Glutamatergic neuron (in vitro differentiated cells): Measurements from ENCODE around the gene FBXO3. TPM values are rescaled to one million over a fixed set of nuclear protein-coding genes. Genes with fewer than 3 reads are reported as not detected.

ENCODE experiments used
- total RNA-seq: library from RNA; stranded (reverse); fragmentation: NEBNext Ultra II Directional; extraction: Animal tissue kit (Norgen Biotek cat#: 25700); gene quantifications from one replicate; pipeline ENCODE4 v1.2.1, GENCODE V29; 2021; ENCODE audit not compliant: unreplicated experiment

FBXO3 gene
- total RNA-seq, 1 donor from 2014 or later, result 30.5 TPM

Other genes with a start within 250 kb of the FBXO3 start
- not detected for gene C11orf91, start 73.7 kb downstream of the FBXO3 start, total RNA-seq
- 105 TPM for gene CD59, start 38.1 kb downstream of the FBXO3 start, total RNA-seq
- 2.7 TPM for gene LMO2, start 117.6 kb upstream of the FBXO3 start, total RNA-seq